Panc1 (cell line): ENCODE results near the gene CAPSL.

Experiments
- REST ChIP-seq, 2 experiments: IDR thresholded peaks; 2 replicates each; pipeline ENCODE4 v1.6.1; 2011 to 2012; ENCODE audit warnings: low read depth in 2 of 2, control low read depth in 1 of 2, low read length in 1 of 2, mild to moderate bottlenecking in 1 of 2, moderate library complexity in 1 of 2; ENCODE audit not compliant: insufficient read depth in 1 of 2
- TF ChIP-seq, protein P1 (sequence below): fragments of 450-650 bp; IDR thresholded peaks from 2 replicates; pipeline ENCODE4 v1.5.1; 2017; ENCODE audit warnings: mild to moderate bottlenecking

GRCh38 chr5:35960328-35960727, 21.9 kb upstream of the CAPSL start:
- TF ChIP-seq, protein P1, sequence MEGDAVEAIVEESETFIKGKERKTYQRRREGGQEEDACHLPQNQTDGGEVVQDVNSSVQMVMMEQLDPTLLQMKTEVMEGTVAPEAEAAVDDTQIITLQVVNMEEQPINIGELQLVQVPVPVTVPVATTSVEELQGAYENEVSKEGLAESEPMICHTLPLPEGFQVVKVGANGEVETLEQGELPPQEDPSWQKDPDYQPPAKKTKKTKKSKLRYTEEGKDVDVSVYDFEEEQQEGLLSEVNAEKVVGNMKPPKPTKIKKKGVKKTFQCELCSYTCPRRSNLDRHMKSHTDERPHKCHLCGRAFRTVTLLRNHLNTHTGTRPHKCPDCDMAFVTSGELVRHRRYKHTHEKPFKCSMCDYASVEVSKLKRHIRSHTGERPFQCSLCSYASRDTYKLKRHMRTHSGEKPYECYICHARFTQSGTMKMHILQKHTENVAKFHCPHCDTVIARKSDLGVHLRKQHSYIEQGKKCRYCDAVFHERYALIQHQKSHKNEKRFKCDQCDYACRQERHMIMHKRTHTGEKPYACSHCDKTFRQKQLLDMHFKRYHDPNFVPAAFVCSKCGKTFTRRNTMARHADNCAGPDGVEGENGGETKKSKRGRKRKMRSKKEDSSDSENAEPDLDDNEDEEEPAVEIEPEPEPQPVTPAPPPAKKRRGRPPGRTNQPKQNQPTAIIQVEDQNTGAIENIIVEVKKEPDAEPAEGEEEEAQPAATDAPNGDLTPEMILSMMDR, result no peak
- no peak for TF ChIP-seq REST (IDR thresholded peaks at IDR 0.05; ENCODE audit: insufficient read depth in 1 of 2, low read depth in 2 of 2, low read length in 1 of 2)
